Type B pancreatic cell (in vitro differentiated cells): ENCODE results near the gene TUFM. TPM values are rescaled to one million over a fixed set of nuclear protein-coding genes. Genes with fewer than 3 reads are reported as not detected.

ENCODE experiments used
- DNase-seq: peaks from one replicate; pipeline ENCODE4 v3.0.0; 2021; ENCODE audit warnings: mixed read lengths; ENCODE audit not compliant: unreplicated experiment; ENCODE audit errors: extremely low spot score
- H3K27ac Mint-ChIP-seq: 2 replicates; pipeline ENCODE4 v1.8.0; 2021; ENCODE audit warnings: mild to moderate bottlenecking, mixed read lengths
- H3K27me3 Mint-ChIP-seq: 2 replicates; pipeline ENCODE4 v1.8.0; 2021; ENCODE audit warnings: mixed read lengths
- H3K36me3 Mint-ChIP-seq: 2 replicates; pipeline ENCODE4 v1.8.0; 2021; ENCODE audit warnings: mixed read lengths
- H3K4me1 Mint-ChIP-seq: one replicate; pipeline ENCODE4 v1.8.0; 2021; ENCODE audit warnings: mixed read lengths; ENCODE audit not compliant: unreplicated experiment
- H3K4me3 Mint-ChIP-seq: 2 replicates; pipeline ENCODE4 v1.8.0; 2021; ENCODE audit warnings: mild to moderate bottlenecking, mixed read lengths
- H3K9me3 Mint-ChIP-seq: 2 replicates; pipeline ENCODE4 v1.8.0; 2021; ENCODE audit warnings: mixed read lengths
- total RNA-seq: library from RNA; stranded (reverse); gene quantifications from 2 replicates; pipeline ENCODE4 v1.2.1, GENCODE V29; 2021; ENCODE audit warnings: low replicate concordance
- TF ChIP-seq, protein P1 (sequence below): fragments of 200-600 bp; sonication (generic); conservative IDR thresholded peaks from 2 replicates; pipeline ENCODE4 v1.5.0; 2021; ENCODE audit warnings: antibody characterized with exemption, mild to moderate bottlenecking

TUFM gene
- total RNA-seq, 1 donor from 2014 or later, result 182 TPM

DNA sequence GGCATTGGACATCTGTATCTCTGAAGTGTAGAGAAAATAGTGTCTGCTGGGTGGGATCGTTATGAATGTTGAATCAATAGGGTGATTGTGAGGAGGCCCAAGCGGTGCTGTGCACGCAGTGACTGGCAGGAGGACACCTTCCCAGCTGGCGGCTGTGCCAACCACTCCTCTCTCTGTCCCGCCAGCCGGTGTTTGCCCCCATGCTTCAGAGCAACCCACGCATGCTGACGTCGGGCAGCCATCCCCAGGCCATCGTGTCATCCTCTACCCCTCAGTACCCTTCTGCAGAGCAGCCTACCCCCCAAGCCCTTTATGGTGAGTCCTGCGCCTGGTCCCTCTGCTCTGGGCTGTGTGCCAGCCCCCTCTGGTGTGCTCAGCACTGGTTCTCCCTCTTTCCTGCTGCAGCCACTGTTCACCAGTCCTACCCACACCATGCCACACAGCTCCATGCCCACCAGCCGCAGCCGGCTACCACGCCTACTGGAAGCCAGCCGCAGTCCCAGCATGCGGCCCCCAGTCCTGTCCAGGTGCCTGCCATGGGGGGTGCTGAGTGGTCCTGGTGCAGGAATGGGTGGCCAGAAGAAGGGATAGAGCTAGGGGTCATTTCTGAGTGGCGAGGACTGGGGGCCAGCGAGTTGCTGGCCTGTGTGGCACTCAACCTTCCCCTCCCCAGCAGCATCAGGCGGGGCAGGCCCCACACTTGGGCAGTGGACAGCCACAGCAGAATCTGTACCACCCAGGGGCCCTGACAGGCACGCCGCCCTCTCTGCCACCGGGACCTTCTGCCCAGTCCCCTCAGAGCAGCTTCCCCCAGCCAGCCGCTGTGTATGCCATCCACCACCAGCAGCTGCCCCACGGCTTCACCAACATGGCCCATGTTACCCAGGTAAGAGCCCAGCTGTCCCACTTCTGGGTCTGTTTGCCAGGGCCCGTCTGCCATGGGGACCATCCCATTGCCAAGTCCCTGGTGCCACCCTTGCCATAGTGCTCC lies 11.0 kb downstream of the TUFM start:
- H3K4me3 Mint-ChIP-seq, result no peak overlapping the region
- H3K27me3 Mint-ChIP-seq, result no peaks in the 10 kb centered on the region
- peaks cover 36% of the 10 kb centered on the region for H3K36me3 Mint-ChIP-seq
- H3K27ac Mint-ChIP-seq, result no peak overlapping the region
- H3K4me1 Mint-ChIP-seq, result no peaks in the 10 kb centered on the region
- no peaks in the 10 kb centered on the region for H3K9me3 Mint-ChIP-seq
- DNase-seq, result no peak
- TF ChIP-seq, protein P1, sequence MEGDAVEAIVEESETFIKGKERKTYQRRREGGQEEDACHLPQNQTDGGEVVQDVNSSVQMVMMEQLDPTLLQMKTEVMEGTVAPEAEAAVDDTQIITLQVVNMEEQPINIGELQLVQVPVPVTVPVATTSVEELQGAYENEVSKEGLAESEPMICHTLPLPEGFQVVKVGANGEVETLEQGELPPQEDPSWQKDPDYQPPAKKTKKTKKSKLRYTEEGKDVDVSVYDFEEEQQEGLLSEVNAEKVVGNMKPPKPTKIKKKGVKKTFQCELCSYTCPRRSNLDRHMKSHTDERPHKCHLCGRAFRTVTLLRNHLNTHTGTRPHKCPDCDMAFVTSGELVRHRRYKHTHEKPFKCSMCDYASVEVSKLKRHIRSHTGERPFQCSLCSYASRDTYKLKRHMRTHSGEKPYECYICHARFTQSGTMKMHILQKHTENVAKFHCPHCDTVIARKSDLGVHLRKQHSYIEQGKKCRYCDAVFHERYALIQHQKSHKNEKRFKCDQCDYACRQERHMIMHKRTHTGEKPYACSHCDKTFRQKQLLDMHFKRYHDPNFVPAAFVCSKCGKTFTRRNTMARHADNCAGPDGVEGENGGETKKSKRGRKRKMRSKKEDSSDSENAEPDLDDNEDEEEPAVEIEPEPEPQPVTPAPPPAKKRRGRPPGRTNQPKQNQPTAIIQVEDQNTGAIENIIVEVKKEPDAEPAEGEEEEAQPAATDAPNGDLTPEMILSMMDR, result no peak

DNA sequence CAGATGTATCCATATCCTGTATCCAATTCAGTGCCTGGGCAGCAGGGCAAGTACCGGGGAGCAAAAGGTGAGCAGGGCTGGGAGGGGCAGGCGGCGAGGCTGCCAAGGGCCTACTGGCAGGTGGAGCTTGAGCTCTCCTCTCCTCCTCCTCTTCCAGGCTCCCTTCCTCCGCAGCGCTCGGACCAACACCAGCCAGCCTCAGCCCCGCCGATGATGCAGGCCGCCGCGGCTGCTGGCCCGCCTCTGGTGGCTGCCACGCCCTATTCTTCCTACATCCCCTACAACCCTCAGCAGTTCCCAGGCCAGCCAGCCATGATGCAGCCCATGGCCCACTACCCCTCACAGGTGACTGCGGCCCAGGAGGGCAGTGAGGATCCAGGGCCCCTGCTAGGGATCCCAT lies 11.8 kb downstream of the TUFM start:
- H3K9me3 Mint-ChIP-seq, result no peaks in the 10 kb centered on the region
- no peak overlapping the region for H3K4me3 Mint-ChIP-seq
- peaks cover 42% of the 10 kb centered on the region for H3K36me3 Mint-ChIP-seq

DNA sequence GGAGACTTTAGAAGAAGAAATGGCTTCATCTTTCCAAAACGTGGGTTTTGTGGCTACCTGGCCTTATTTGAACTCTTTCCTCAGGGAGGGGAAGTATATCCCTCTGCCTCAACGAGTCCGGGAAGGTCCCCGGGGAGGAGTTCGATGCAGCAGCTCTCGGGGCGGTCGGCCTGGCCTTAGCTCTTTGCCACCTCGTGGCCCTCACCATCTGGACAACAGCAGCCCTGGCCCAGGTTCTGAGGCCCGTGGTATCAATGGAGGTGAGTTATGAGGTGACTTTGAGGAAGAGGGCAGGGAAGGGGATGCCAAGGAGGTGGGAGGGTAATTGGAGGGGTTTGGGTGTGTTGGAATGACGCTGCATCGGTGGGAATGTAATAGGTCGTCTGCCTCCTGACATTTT lies 15.6 kb downstream of the TUFM start:
- Mint-ChIP-seq H3K4me3 (no peak overlapping the region), H3K27ac (no peak overlapping the region), H3K27me3 (no peaks in the 10 kb centered on the region), H3K36me3 (peaks cover 51% of the 10 kb centered on the region), H3K9me3 (no peaks in the 10 kb centered on the region), H3K4me1 (peaks cover 11% of the 10 kb centered on the region)
- no peak for DNase-seq
- TF ChIP-seq, protein P1, result no peak

More for the DNA sequence above, 11.8 kb downstream of the TUFM start:
- Mint-ChIP-seq H3K27me3 (no peaks in the 10 kb centered on the region), H3K27ac (no peak overlapping the region), H3K4me1 (no peaks in the 10 kb centered on the region)
- no peak for DNase-seq
- TF ChIP-seq, protein P1, result no peak

DNA sequence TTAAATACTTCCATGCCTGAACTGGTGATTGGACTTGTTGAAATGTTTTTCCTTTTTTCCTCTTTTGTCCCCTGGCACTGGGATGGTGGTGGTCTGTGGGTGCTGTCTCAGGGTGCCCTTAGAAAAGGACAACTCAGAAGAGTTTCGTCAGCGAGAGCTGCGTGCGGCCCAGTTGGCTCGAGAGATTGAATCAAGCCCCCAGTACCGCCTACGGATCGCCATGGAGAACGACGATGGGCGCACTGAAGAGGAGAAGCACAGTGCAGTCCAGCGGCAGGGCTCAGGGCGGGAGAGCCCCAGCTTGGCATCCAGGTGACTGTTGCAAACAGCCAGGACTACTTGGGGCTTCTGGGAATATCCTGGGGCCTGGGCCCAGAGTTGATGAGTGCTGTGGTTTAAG lies 16.4 kb downstream of the TUFM start:
- H3K27ac Mint-ChIP-seq, result no peak overlapping the region
- H3K36me3 Mint-ChIP-seq, result peaks cover 51% of the 10 kb centered on the region
- no peaks in the 10 kb centered on the region for H3K9me3 Mint-ChIP-seq
- H3K4me3 Mint-ChIP-seq, result no peak overlapping the region
- peaks cover 16% of the 10 kb centered on the region for H3K4me1 Mint-ChIP-seq
- no peak for DNase-seq
- TF ChIP-seq, protein P1, result no peak
- H3K27me3 Mint-ChIP-seq, result no peaks in the 10 kb centered on the region

DNA sequence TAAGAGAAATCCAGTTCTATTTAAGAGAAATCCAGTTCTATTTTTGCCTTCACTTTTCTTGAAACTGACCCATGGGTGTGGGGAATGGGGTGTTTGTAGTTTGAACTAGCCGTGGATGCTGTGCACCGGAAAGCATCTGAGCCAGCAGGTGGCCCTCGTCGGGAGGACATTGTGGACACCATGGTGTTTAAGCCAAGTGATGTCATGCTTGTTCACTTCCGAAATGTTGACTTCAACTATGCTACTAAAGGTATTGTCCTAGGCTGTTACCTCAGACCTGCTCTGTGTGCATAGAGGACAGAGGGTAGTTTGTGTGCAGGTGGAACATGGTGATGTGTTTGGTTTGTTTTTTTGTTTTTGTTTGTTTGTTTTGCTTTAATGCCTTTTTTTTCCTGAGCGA lies 20.0 kb downstream of the TUFM start:
- Mint-ChIP-seq H3K36me3 (peaks cover 31% of the 10 kb centered on the region), H3K4me1 (peaks cover 23% of the 10 kb centered on the region), H3K4me3 (peak overlapping the region; percentile 69), H3K27me3 (no peaks in the 10 kb centered on the region), H3K9me3 (no peaks in the 10 kb centered on the region), H3K27ac (peak overlapping the region; percentile 11)
- DNase-seq, result no peak
- TF ChIP-seq, protein P1, result no peak
